Epithelial cell of prostate (primary cell): ENCODE data around the gene STON2.

Source experiments
- DNase-seq: peaks from one replicate; pipeline ENCODE4 v3.0.0-alpha.2; 2011; ENCODE audit warnings: low read depth, low spot score
- H3K27ac ChIP-seq: fragments of 450-650 bp; 2 replicates; pipeline ENCODE4 v1.5.1; 2017; ENCODE audit warnings: mild to moderate bottlenecking

Gene STON2

GRCh38 chr14:81341370-81341769 lies 58.8 kb downstream of the STON2 start:
- no peak overlapping the region for H3K27ac ChIP-seq
- no peak for DNase-seq

GRCh38 chr14:81340201-81340600 lies 59.9 kb downstream of the STON2 start:
- H3K27ac ChIP-seq, result no peak overlapping the region
- DNase-seq, result no peak

- H3K27ac ChIP-seq, result no peak overlapping the region
- no peak for DNase-seq
Measured at GRCh38 chr14:81337073-81337472, 63.1 kb downstream of the STON2 start.

GRCh38 chr14:81336009-81336408 lies 64.1 kb downstream of the STON2 start:
- no peak overlapping the region for H3K27ac ChIP-seq
- no peak for DNase-seq

GRCh38 chr14:81332725-81333124 lies 67.4 kb downstream of the STON2 start:
- no peak overlapping the region for H3K27ac ChIP-seq
- DNase-seq, result no peak

GRCh38 chr14:81331229-81332021 lies 68.7 kb downstream of the STON2 start:
- DNase-seq, result no peak
- peak overlapping the region; percentile 97 for H3K27ac ChIP-seq

GRCh38 chr14:81330619-81331122 lies 69.5 kb downstream of the STON2 start:
- peak overlapping the region; percentile 97 for H3K27ac ChIP-seq
- peak; percentile 90 for DNase-seq

GRCh38 chr14:81329640-81330381 lies 70.3 kb downstream of the STON2 start:
- peak overlapping the region; percentile 97 for H3K27ac ChIP-seq
- DNase-seq, result peak; percentile 100

GRCh38 chr14:81326451-81326850 lies 73.7 kb downstream of the STON2 start:
- DNase-seq, result no peak
- H3K27ac ChIP-seq, result peak overlapping the region; percentile 63

GRCh38 chr14:81324011-81324410 lies 76.1 kb downstream of the STON2 start:
- DNase-seq, result peak; percentile 79
- peak overlapping the region; percentile 76 for H3K27ac ChIP-seq

- DNase-seq, result no peak
- peak overlapping the region; percentile 76 for H3K27ac ChIP-seq
Measured at GRCh38 chr14:81323093-81323492, 77.0 kb downstream of the STON2 start.

- no peak overlapping the region for H3K27ac ChIP-seq
- no peak for DNase-seq
Measured at GRCh38 chr14:81319946-81320345, 80.2 kb downstream of the STON2 start.

- H3K27ac ChIP-seq, result no peak overlapping the region
- no peak for DNase-seq
Measured at GRCh38 chr14:81319314-81319713, 80.8 kb downstream of the STON2 start.

GRCh38 chr14:81315341-81315740 lies 84.8 kb downstream of the STON2 start:
- no peak for DNase-seq
- peak overlapping the region; percentile 89 for H3K27ac ChIP-seq

- H3K27ac ChIP-seq, result peak overlapping the region; percentile 89
- no peak for DNase-seq
Measured at GRCh38 chr14:81314443-81315175, 85.5 kb downstream of the STON2 start.

GRCh38 chr14:81313775-81314429 lies 86.2 kb downstream of the STON2 start:
- DNase-seq, result peak; percentile 80
- peak overlapping the region; percentile 89 for H3K27ac ChIP-seq

GRCh38 chr14:81313200-81313599 lies 86.9 kb downstream of the STON2 start:
- peak overlapping the region; percentile 89 for H3K27ac ChIP-seq
- no peak for DNase-seq

- H3K27ac ChIP-seq, result peak overlapping the region; percentile 89
- DNase-seq, result no peak
Measured at GRCh38 chr14:81312289-81312876, 87.7 kb downstream of the STON2 start.

GRCh38 chr14:81311778-81312177 lies 88.3 kb downstream of the STON2 start:
- DNase-seq, result peak; percentile 93
- H3K27ac ChIP-seq, result peak overlapping the region; percentile 89

GRCh38 chr14:81311141-81311540 lies 89.0 kb downstream of the STON2 start:
- H3K27ac ChIP-seq, result peak overlapping the region; percentile 89
- no peak for DNase-seq
